HG03064 (cell line): Measurements from ENCODE around the gene SMYD5.
"Not testable (repeated sequence)": the region's sequence is repeated elsewhere in the genome, so short reads cannot be mapped to it uniquely, and the experiment has no call there.

Experiments used
- ATAC-seq: cut with Tn5 transposase; IDR thresholded peaks from one replicate; pipeline ENCODE4 v1.9.1; 2021; ENCODE audit warnings: low read depth; ENCODE audit not compliant: unreplicated experiment

Gene SMYD5

GRCh38 chr2:73214120-73215035 is at the start of gene SMYD5:
TSS of gene SMYD5 (plus strand) at chr2:73214245. CDS start at chr2:73214267, 22 bp downstream.
- ATAC-seq = peak; percentile 85

GRCh38 chr2:73165978-73166377 is 48.1 kb upstream of the SMYD5 start:
- ATAC-seq = not testable (repeated sequence)

GRCh38 chr2:73166813-73167212 is 47.2 kb upstream of the SMYD5 start:
- not testable (repeated sequence) for ATAC-seq

- ATAC-seq = not testable (repeated sequence)
These were observed 45.7 kb upstream of the SMYD5 start for GRCh38 chr2:73168348-73168747.

GRCh38 chr2:73170341-73170740 is 43.7 kb upstream of the SMYD5 start:
- ATAC-seq = not testable (repeated sequence)

- ATAC-seq = no peak
These were observed 41.1 kb upstream of the SMYD5 start for GRCh38 chr2:73172963-73173362.

DNA sequence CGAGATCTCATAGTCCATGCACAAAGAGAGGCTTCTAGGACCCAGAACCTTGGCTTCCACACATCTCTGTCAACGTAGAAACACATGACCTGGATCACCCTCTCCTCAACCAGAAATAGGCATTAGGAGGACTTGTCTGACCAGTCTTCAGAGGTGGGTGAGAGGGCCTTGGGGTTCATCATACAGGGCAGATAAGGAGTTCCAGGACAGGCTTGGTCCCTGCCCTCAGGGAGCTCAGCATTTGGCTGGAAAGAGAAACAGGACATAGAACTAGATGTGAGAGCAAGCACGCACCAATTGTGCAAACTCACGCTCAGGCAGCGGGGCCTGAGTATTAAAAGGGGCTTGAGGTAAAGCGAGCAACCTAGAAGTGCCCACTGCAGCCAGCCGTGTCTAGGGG is 40.3 kb upstream of the SMYD5 start:
- no peak for ATAC-seq

GRCh38 chr2:73174244-73174643 is 39.8 kb upstream of the SMYD5 start:
- no peak for ATAC-seq

- no peak for ATAC-seq
These were observed 38.9 kb upstream of the SMYD5 start for GRCh38 chr2:73174941-73175662.

DNA sequence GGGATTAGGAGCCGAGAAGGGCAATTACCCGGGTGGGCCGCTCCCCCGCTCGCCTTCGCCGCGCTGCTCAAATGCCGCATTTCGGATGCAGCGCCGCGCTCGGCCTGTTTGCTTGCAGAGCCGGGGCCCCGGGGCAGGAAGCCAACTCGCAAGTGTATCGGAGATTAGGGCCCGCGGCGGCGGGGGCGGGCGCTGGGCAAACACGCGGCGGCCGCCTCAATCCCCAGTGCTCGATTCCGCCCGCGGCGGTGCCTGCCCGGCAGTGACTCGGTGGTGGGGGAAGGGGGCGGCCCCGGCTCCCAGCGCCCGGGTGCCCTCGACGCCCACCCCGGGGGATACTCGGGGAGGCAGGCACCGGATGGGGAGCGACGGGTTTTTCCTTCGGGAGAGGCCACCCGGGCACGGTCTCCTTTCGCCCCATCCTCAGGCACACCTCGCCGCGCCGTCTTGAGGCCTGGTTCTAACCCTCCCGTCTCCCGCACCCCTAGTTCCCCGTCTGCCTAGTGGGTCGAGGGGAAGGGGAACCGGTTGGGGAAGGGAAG is 38.3 kb upstream of the SMYD5 start:
- ATAC-seq = no peak

DNA sequence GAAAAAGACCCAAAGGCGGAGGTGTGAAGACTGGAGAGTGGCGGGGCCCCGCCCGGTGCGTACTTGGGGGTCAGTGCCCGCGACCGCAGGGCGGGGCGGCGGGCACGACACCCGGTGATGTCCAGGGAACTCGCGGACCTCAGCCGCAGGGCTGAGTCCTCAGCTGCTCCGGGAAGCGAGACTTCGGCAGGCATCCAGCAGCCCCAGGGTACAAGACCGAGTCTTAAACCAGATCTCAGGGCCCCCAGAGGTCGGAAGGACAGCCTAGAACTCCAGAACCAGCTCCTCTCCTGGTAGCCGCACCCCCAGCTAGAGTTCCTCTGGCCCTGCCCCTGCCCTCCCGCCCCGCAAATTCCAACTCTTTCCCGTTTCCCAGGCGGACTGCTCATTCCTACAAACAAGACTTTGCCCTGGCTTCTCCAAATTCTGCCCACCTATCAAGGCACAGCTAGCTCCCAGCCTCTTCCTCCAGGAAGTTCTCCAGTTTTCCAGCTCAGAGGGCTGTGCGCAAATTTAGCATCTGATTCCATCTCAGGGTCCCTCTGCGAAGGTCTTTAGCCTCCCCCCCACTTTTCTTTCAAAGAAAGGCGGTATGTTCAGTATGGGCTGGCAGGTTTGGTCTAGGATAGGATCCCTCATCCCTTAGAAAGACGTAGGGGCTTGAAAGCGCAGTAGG is 37.7 kb upstream of the SMYD5 start:
- no peak for ATAC-seq

- peak; percentile 86 for ATAC-seq
These were observed 37.0 kb upstream of the SMYD5 start for GRCh38 chr2:73176881-73177644.

- no peak for ATAC-seq
These were observed 36.3 kb upstream of the SMYD5 start for GRCh38 chr2:73177645-73178255.

DNA sequence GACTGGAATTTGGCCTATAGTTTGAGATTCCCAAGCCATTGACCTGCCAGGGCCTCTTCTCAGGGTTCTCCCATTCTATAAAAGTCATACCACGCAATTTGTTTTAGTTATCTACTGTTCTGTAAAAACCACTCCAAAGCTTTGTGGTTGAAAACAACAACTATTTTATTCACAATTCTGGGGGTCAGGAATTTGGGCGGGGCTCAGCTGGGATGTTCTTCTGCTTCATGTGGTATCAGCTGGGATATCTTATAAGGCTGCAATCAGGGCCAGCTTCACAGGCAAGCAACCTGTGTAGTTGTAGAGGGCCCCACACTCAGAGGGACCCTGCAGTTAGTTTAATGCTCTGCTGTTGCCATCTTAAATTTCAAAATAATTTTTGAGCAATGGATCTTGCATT is 28.1 kb upstream of the SMYD5 start:
- ATAC-seq = no peak

DNA sequence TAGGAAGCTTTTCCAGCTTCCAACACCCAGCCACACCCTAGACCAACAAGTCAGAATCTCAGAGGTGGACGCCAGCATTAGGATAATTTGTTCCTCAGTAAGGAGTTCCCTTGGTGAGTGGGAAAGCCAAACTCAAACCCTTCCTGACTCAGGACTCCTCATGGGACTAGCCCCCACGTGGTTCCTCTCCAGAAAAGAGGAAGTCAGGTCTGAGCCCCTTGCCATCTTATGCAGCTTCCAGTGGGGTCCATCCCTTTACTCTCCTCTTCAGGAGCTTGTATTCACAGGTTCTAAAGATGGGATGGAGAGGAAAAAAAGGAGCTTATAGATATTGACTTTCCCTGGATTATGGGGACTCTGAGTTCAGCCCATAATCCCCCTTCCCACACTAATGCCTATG is 26.5 kb upstream of the SMYD5 start:
- ATAC-seq = no peak

GRCh38 chr2:73197579-73197978 is 16.5 kb upstream of the SMYD5 start:
- ATAC-seq = no peak

DNA sequence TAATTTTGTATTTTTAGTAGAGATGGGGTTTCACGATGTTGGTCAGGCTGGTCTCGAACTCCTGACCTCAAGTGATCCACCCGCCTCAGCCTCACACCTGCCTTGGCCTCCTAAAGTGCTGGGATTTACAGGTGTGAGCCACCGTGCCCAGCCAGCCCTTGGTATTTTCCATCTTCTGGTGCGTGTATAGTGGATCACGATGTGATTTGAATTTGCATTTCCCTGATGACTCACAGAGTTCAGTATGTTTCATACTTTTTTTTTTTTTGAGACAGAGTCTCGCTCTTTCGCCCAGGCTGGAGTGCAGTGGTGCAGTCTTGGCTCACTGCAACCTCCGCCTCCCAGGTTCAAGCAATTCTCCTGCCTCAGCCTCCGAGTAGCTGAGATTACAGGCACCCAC is 13.8 kb upstream of the SMYD5 start:
- not testable (repeated sequence) for ATAC-seq

- no peak for ATAC-seq
These were observed 11.6 kb upstream of the SMYD5 start, which contains the start of gene NOTO for GRCh38 chr2:73202156-73203054. TSS of gene NOTO (plus strand) at chr2:73202574. CDS start at chr2:73202667, 93 bp downstream.
